ENCODE data around the gene CIRBP. TPM values are rescaled to one million over a fixed set of nuclear protein-coding genes. Genes with fewer than 3 reads are reported as not detected.
A peak's percentile ranks its signal among the peaks of the same experiment; 100 is the strongest.

The CIRBP gene
- total RNA-seq, 1 experiment from 2014 or later, result 136 TPM

DNA sequence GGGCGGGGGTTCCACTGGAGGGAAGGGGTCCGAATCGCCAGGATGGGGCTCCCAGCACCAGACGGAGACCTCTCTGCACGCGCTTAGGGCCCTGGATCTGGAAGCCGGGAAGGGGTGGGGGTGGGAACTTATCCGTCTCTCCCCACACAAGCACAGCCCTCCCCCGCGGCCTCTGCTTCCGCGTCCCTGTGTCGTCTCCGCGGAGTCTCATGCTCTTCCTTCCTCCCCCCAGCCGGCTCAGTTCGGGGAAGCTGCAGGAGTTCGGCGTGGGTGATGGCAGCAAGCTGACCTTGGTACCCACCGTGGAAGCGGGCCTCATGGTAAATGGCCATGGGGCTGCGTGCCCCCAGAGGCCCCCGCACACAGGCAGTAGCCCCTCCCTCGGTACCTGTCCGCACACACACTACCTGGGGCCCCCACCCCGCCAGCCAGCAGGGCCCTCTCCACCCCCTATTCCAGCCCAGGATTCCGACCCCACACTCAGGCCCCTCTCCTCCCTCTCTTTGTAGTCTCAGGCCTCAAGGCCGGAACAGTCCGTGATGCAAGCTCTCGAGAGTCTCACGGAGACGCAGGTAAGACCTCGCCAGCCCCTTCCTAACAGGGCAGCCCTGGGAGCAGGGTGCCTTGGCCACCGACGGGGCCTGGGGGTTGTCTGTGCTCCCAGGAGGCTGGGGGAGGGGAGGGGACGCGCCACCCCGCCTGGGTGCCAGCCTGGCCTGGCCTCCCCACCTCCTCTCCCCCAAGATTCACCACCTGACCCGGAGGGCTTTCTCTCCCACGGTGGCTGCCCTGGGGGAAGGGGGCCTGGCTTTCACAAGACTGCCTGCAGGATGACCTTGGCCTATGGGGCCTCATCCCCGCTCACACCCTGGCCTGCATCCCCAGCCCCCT, 17.6 kb upstream of the CIRBP start:
- Histone ChIP-seq H3K4me1 (ENCODE audit: insufficient read depth, low read length) (peaks cover 23% of the 10 kb centered on the region), H3K36me3 (ENCODE audit: low read depth, low read length) (peaks cover 39% of the 10 kb centered on the region), H3K9me2 (replicated peaks; ENCODE audit: low read length) (no peaks in the 10 kb centered on the region), H3K27me3 (ENCODE audit: low read length) (no peaks in the 10 kb centered on the region), H2AFZ (ENCODE audit: low read length) (no peak overlapping the region), H4K20me1 (ENCODE audit: low read length) (peaks cover 8% of the 10 kb centered on the region), H3K4me3 (ENCODE audit: low read length) (peak overlapping the region; percentile 86), H3K9ac (ENCODE audit: low read length) (peak overlapping the region; percentile 86), H3K27ac (ENCODE audit: low read length) (peak overlapping the region; percentile 94), H3K79me2 (ENCODE audit: low read length) (peaks cover 56% of the 10 kb centered on the region), H3K4me2 (ENCODE audit: low read length) (peak overlapping the region; percentile 97), H3F3A (ENCODE audit: low read length, unreplicated experiment) (no peaks in the 10 kb centered on the region), H3K9me3 (ENCODE audit: low read length) (no peaks in the 10 kb centered on the region)
- POLR2A ChIA-PET (ENCODE audit: unreplicated experiment), result no interaction called here
- ATAC-seq (no peak), DNase-seq (peak; percentile 51)
- no peak for TF ChIP-seq EZH2 (IDR thresholded peaks at IDR 0.05; ENCODE audit: low read length, unreplicated experiment)
- no peak for TF ChIP-seq EZH2phosphoT487 (IDR thresholded peaks at IDR 0.05; ENCODE audit: borderline replicate concordance, low read length)
- TF ChIP-seq, protein P1, sequence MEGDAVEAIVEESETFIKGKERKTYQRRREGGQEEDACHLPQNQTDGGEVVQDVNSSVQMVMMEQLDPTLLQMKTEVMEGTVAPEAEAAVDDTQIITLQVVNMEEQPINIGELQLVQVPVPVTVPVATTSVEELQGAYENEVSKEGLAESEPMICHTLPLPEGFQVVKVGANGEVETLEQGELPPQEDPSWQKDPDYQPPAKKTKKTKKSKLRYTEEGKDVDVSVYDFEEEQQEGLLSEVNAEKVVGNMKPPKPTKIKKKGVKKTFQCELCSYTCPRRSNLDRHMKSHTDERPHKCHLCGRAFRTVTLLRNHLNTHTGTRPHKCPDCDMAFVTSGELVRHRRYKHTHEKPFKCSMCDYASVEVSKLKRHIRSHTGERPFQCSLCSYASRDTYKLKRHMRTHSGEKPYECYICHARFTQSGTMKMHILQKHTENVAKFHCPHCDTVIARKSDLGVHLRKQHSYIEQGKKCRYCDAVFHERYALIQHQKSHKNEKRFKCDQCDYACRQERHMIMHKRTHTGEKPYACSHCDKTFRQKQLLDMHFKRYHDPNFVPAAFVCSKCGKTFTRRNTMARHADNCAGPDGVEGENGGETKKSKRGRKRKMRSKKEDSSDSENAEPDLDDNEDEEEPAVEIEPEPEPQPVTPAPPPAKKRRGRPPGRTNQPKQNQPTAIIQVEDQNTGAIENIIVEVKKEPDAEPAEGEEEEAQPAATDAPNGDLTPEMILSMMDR (conservative IDR thresholded peaks at IDR 0.05; ENCODE audit: low read depth, low read length), result no peak
- BruUV-seq (replicated peaks), result TSS peak; percentile 79
- intact Hi-C loops (cut with micrococcal nuclease), result loop anchor here (1.0 kb wide), 1 partner anchor 18 kb away; the partner anchor contains the start of gene CIRBP
- CTCF ChIA-PET, result no interaction called here

DNA sequence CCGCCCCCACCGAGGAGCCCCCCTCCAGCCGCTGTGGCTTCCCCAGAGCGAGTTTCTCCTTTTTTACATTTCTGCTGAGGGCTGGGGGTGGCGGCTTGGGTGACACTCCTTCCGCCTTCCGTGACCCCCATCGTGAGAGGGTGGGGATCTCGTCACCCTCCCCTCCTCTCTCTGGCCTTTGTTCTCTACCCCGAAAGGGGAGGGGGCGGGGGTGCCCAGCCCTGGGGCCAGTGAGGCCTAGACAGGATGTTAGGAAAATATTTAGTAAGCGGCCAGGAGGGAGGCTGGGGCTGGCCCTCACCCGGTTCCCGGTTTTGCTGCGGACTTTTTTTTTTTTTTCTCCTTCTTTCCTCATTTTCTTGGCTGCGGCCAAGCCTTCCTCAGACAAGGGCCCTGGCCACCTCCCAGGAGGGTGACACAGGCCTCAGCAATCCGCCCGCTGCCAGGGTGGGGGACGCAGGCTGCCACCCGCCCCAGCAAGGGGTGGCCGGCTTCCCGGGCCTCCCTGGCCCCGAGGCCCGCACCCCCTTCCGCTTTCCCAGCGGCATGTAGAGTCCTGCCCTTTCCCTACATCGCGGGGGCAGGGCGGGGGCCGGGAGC, 16.8 kb upstream of the CIRBP start:
- intact Hi-C loops (cut with micrococcal nuclease), result loop anchor here (1.0 kb wide), 1 partner anchor 17 kb away; the partner anchor contains the start of gene CIRBP
- Histone ChIP-seq H3K79me2 (ENCODE audit: low read length) (peaks cover 56% of the 10 kb centered on the region), H3K4me1 (ENCODE audit: insufficient read depth, low read length) (peaks cover 22% of the 10 kb centered on the region), H3K4me2 (ENCODE audit: low read length) (peak overlapping the region; percentile 97), H3K27ac (ENCODE audit: low read length) (peak overlapping the region; percentile 94), H3K27me3 (ENCODE audit: low read length) (no peaks in the 10 kb centered on the region), H3K36me3 (ENCODE audit: low read depth, low read length) (peaks cover 45% of the 10 kb centered on the region), H2AFZ (ENCODE audit: low read length) (no peak overlapping the region), H3K9me2 (replicated peaks; ENCODE audit: low read length) (no peaks in the 10 kb centered on the region), H3K9ac (ENCODE audit: low read length) (peak overlapping the region; percentile 86), H3K9me3 (ENCODE audit: low read length) (no peaks in the 10 kb centered on the region), H3F3A (ENCODE audit: low read length, unreplicated experiment) (no peaks in the 10 kb centered on the region), H3K4me3 (ENCODE audit: low read length) (peak overlapping the region; percentile 86), H4K20me1 (ENCODE audit: low read length) (peaks cover 8% of the 10 kb centered on the region)
- BruUV-seq (replicated peaks), result no TSS peak
- DNase-seq (peak; percentile 81), ATAC-seq (peak; percentile 12)
- no peak for TF ChIP-seq EZH2phosphoT487 (IDR thresholded peaks at IDR 0.05; ENCODE audit: borderline replicate concordance, low read length)
- no peak for TF ChIP-seq EZH2 (IDR thresholded peaks at IDR 0.05; ENCODE audit: low read length, unreplicated experiment)
- TF ChIP-seq, protein P1 (conservative IDR thresholded peaks at IDR 0.05; ENCODE audit: low read depth, low read length), result no peak
- ChIA-PET CTCF (interaction anchor here (1.0 to 1.7 kb wide), 2 partner anchors 12 to 14 kb away, joined by 3 to 13 read pairs; no protein-coding TSS in a partner anchor), POLR2A (ENCODE audit: unreplicated experiment) (interaction anchor here (1.9 kb wide), 1 partner anchor 17 kb away, joined by 29 read pairs; the partner anchor contains the start of gene CIRBP)
